HEK293 (cell line): ENCODE results near the gene DEFB112.

ENCODE experiments used
- CTCF ChIA-PET: fragments of 350-600 bp; formaldehyde crosslinking; extraction: SDS; loops from one replicate; lab custom pipeline; 2021; ENCODE audit warnings: antibody characterized with exemption; lab: Yijun Ruan, JAX
- POLR2A ChIA-PET: fragments of 300-600 bp; formaldehyde crosslinking; extraction: SDS; loops from one replicate; lab custom pipeline; 2020; ENCODE audit warnings: antibody characterized with exemption, inconsistent platforms; lab: Yijun Ruan, JAX
- H3K27ac ChIP-seq: fragments of 200-500 bp; sonication (Bioruptor generic); 2 replicates; pipeline ENCODE4 v1.5.1; 2014; ENCODE audit warnings: low read depth, low read length, control low read depth, inconsistent platforms; ENCODE audit errors: extremely low read depth
- H3K36me3 ChIP-seq, 2 experiments: fragments of 200-500 bp in 1 of 2; sonication (Bioruptor generic) in 1 of 2; 1 replicate in 1 of 2; 2 replicates in 1 of 2; pipeline ENCODE4 v1.5.1; 2014 to 2017; ENCODE audit warnings: inconsistent platforms in 2 of 2, low read length in 2 of 2; ENCODE audit not compliant: control insufficient read depth in 2 of 2, insufficient read depth in 1 of 2
- H3K4me1 ChIP-seq: fragments of 200-500 bp; sonication (Bioruptor generic); 2 replicates; pipeline ENCODE4 v1.5.1; 2014; ENCODE audit warnings: mild to moderate bottlenecking, low read length, inconsistent platforms; ENCODE audit not compliant: control insufficient read depth, insufficient read depth
- H3K4me3 ChIP-seq: 2 replicates; pipeline ENCODE4 v1.5.1; 2011; ENCODE audit warnings: low read depth, mild to moderate bottlenecking, control low read depth, low read length, moderate library complexity
- H3K9me3 ChIP-seq: fragments of 200-500 bp; sonication (Bioruptor generic); 2 replicates; pipeline ENCODE4 v1.5.1; 2014; ENCODE audit warnings: low read depth, low read length, inconsistent platforms; ENCODE audit not compliant: control insufficient read depth, insufficient read depth
- BCL11B ChIP-seq: fragments of 450-650 bp; formaldehyde crosslinking; IDR thresholded peaks from 2 replicates; pipeline ENCODE4 v1.5.1; 2016; ENCODE audit warnings: low read depth, missing biosample characterization, missing genetic modification characterization
- GLI4 ChIP-seq: fragments of 450-650 bp; formaldehyde crosslinking; IDR thresholded peaks from 2 replicates; pipeline ENCODE4 v1.5.1; 2016; ENCODE audit warnings: missing biosample characterization, missing genetic modification characterization
- MZF1 ChIP-seq: fragments of 450-650 bp; formaldehyde crosslinking; IDR thresholded peaks from 2 replicates; pipeline ENCODE4 v1.5.1; 2017; ENCODE audit warnings: missing biosample characterization, missing genetic modification characterization, borderline replicate concordance
- ZNF2 ChIP-seq: fragments of 450-650 bp; formaldehyde crosslinking; IDR thresholded peaks from 2 replicates; pipeline ENCODE4 v1.5.1; 2016; ENCODE audit warnings: missing biosample characterization, missing genetic modification characterization
- ZNF530 ChIP-seq: fragments of 450-650 bp; formaldehyde crosslinking; IDR thresholded peaks from 2 replicates; pipeline ENCODE4 v1.5.1; 2016; ENCODE audit warnings: low read depth, missing biosample characterization, missing genetic modification characterization
- ZNF555 ChIP-seq: fragments of 450-650 bp; formaldehyde crosslinking; conservative IDR thresholded peaks from 2 replicates; pipeline ENCODE4 v1.5.1; 2017; ENCODE audit warnings: missing biosample characterization, mild to moderate bottlenecking, missing genetic modification characterization, inconsistent platforms
- ZNF660 ChIP-seq: fragments of 450-650 bp; IDR thresholded peaks from 2 replicates; pipeline ENCODE4 v1.5.1; 2018; ENCODE audit warnings: missing biosample characterization, mild to moderate bottlenecking, missing genetic modification characterization
- ZNF776 ChIP-seq: fragments of 450-650 bp; formaldehyde crosslinking; IDR thresholded peaks from 2 replicates; pipeline ENCODE4 v1.5.0; 2017; ENCODE audit warnings: missing biosample characterization, missing genetic modification characterization, borderline replicate concordance
- TF ChIP-seq, protein P1 (sequence below): fragments of 450-650 bp; formaldehyde crosslinking; IDR thresholded peaks from 2 replicates; pipeline ENCODE4 v1.5.1; 2016; ENCODE audit warnings: missing biosample characterization, missing genetic modification characterization
- TF ChIP-seq, protein P2 (sequence below): fragments of 450-650 bp; formaldehyde crosslinking; IDR thresholded peaks from 2 replicates; pipeline ENCODE4 v1.5.1; 2017; ENCODE audit warnings: missing biosample characterization, missing genetic modification characterization

The DEFB112 gene

DNA sequence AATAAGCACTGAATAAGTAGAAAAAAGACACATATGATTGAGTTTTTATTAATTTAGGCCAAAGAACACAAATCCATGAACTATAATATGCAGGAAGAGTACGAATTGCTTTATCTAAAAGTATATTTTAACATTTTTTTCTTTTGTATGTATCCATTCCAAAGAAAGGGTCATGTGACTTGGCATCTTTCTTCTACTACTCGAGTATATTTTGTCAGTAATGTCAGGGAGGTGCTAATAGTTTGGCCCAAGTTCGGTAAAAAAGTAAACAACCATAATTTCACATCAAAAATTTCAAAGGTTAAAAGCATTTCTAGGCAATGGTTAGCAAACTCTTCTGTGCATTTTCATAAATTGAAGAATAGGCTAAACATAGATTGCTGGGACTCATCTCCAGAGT lies 46.6 kb downstream of the DEFB112 start (continued):
- no peak for TF ChIP-seq ZNF2 (tag by site-specific recombination)
- TF ChIP-seq, protein P1, sequence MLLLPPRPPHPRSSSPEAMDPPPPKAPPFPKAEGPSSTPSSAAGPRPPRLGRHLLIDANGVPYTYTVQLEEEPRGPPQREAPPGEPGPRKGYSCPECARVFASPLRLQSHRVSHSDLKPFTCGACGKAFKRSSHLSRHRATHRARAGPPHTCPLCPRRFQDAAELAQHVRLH (tag by site-specific recombination) = no peak
- TF ChIP-seq, protein P2, sequence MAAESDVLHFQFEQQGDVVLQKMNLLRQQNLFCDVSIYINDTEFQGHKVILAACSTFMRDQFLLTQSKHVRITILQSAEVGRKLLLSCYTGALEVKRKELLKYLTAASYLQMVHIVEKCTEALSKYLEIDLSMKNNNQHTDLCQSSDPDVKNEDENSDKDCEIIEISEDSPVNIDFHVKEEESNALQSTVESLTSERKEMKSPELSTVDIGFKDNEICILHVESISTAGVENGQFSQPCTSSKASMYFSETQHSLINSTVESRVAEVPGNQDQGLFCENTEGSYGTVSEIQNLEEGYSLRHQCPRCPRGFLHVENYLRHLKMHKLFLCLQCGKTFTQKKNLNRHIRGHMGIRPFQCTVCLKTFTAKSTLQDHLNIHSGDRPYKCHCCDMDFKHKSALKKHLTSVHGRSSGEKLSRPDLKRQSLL (tag by site-specific recombination) = no peak
- no peak for TF ChIP-seq ZNF555 (tag by site-specific recombination)
- no peak for TF ChIP-seq ZNF776 (tag by site-specific recombination)
- no peak for TF ChIP-seq ZNF530 (tag by site-specific recombination)
- no peak for TF ChIP-seq GLI4

DNA sequence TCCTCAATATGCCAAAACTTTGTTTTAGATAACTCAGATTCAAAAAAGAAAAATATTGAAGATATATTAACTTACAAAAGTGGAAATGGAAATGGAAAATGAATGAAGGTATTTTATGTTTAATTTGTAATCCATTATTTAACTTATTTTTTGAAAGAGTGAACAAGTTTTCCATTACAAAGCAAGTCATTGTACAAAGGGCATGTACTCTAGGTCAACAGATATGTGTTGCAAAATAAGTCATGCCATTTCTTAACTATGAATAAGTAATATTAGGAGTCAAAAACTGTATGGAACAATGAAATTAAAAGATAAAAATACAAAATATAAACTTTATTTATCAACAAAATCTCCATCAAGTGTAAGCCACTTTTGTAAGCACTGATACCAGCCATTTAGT lies 54.5 kb downstream of the DEFB112 start:
- Histone ChIP-seq H3K4me1 (no peaks in the 10 kb centered on the region), H3K36me3 (no peaks in the 10 kb centered on the region), H3K27ac (no peak overlapping the region), H3K9me3 (no peaks in the 10 kb centered on the region), H3K4me3 (no peak overlapping the region)
- ChIA-PET CTCF (no interaction called here), POLR2A (no interaction called here)
- TF ChIP-seq BCL11B (tag by site-specific recombination) (no peak), ZNF660 (no peak), MZF1 (no peak)
